Subcutaneous abdominal adipose tissue (tissue), 5 donors: Measurements from ENCODE around the gene GATD1.

ENCODE experiments used
- H3K27ac ChIP-seq: one replicate; pipeline ENCODE4 v1.7.0; 2013; ENCODE audit warnings: low read depth, mild to moderate bottlenecking, inconsistent platforms, low read length, moderate library complexity
- H3K27me3 ChIP-seq, 5 donors: one replicate each; pipeline ENCODE4 v1.7.0; 2013; ENCODE audit warnings: low read length in 5 of 5, inconsistent platforms in 1 of 5; ENCODE audit not compliant: control insufficient read depth in 5 of 5, insufficient read depth in 4 of 5
- H3K36me3 ChIP-seq, 5 donors: one replicate each; pipeline ENCODE4 v1.7.0; 2013; ENCODE audit warnings: low read length in 5 of 5; ENCODE audit not compliant: control insufficient read depth in 5 of 5, insufficient read depth in 5 of 5
- H3K4me1 ChIP-seq, 5 donors: one replicate each; pipeline ENCODE4 v1.7.0; 2013; ENCODE audit warnings: low read length in 5 of 5, mild to moderate bottlenecking in 3 of 5, moderate library complexity in 1 of 5; ENCODE audit not compliant: control insufficient read depth in 5 of 5, insufficient read depth in 5 of 5
- H3K4me3 ChIP-seq, 5 donors: one replicate each; pipeline ENCODE4 v1.7.0; 2013; ENCODE audit warnings: low read length in 5 of 5, low read depth in 1 of 5
- H3K9ac ChIP-seq, 5 donors: one replicate each; pipeline ENCODE4 v1.7.0; 2013; ENCODE audit warnings: low read length in 5 of 5, mild to moderate bottlenecking in 4 of 5, moderate library complexity in 3 of 5
- H3K9me3 ChIP-seq, 5 donors: one replicate each; pipeline ENCODE4 v1.7.0; 2013; ENCODE audit warnings: low read length in 5 of 5; ENCODE audit not compliant: control insufficient read depth in 5 of 5
- donor health status: healthy.
- donor health status: healthy.
- donor health status: healthy.
- donor health status: healthy.
- donor health status: healthy.

The GATD1 gene

GRCh38 chr11:789943-790342 lies 12.7 kb upstream of the GATD1 start, which contains the start of gene CEND1:
CEND1 (minus strand) TSS chr11:790090; CDS start chr11:788576, 1,514 bp downstream.
- no peaks in the 10 kb centered on the region for H3K9me3 ChIP-seq
- no peak within 1 kb of the TSS for H3K9ac ChIP-seq
- H3K4me3 ChIP-seq = no peak within 1 kb of the TSS
- H3K36me3 ChIP-seq = peaks cover 0 to 20% (median 7%) of the 10 kb centered on the region in 5 donors
- H3K4me1 ChIP-seq = peaks cover 0 to 20% (median 4%) of the 10 kb centered on the region in 5 donors
- H3K27me3 ChIP-seq = peaks cover 7 to 22% (median 12%) of the 10 kb centered on the region in 5 donors
- no peak within 1 kb of the TSS for H3K27ac ChIP-seq

- H3K9me3 ChIP-seq = no peaks in the 10 kb centered on the region
- H3K9ac ChIP-seq = no peak overlapping the region
- peaks cover 7 to 22% (median 12%) of the 10 kb centered on the region in 5 donors for H3K27me3 ChIP-seq
- H3K4me3 ChIP-seq = no peak overlapping the region
- peaks cover 0 to 13% (median 0%) of the 10 kb centered on the region in 5 donors for H3K4me1 ChIP-seq
- H3K27ac ChIP-seq = no peak overlapping the region
- H3K36me3 ChIP-seq = peaks cover 0 to 22% (median 7%) of the 10 kb centered on the region in 5 donors
Observed at GRCh38 chr11:788953-789940, 12.0 kb upstream of the GATD1 start.

- Histone ChIP-seq H3K9me3 (no peaks in the 10 kb centered on the region), H3K4me1 (peaks cover 2 to 12% (median 3%) of the 10 kb centered on the region in 5 donors), H3K4me3 (no peak overlapping the region), H3K27me3 (peaks cover 7 to 22% (median 12%) of the 10 kb centered on the region in 5 donors), H3K36me3 (peaks cover 0 to 29% (median 7%) of the 10 kb centered on the region in 5 donors), H3K27ac (no peak overlapping the region), H3K9ac (no peak overlapping the region)
Observed at GRCh38 chr11:788009-788640, 10.8 kb upstream of the GATD1 start.

- Histone ChIP-seq H3K9me3 (no peaks in the 10 kb centered on the region), H3K4me1 (peaks cover 2 to 18% (median 3%) of the 10 kb centered on the region in 5 donors), H3K4me3 (no peak overlapping the region), H3K36me3 (peaks cover 0 to 26% (median 5%) of the 10 kb centered on the region in 5 donors), H3K27me3 (peaks cover 7 to 22% (median 12%) of the 10 kb centered on the region in 5 donors), H3K27ac (no peak overlapping the region), H3K9ac (no peak overlapping the region)
Observed at GRCh38 chr11:787084-787675, 9.9 kb upstream of the GATD1 start.

- Histone ChIP-seq H3K9me3 (no peaks in the 10 kb centered on the region), H3K36me3 (peaks cover 0 to 22% (median 0%) of the 10 kb centered on the region in 5 donors), H3K4me3 (no peak overlapping the region), H3K27me3 (peaks cover 7 to 22% (median 12%) of the 10 kb centered on the region in 5 donors), H3K27ac (no peak overlapping the region), H3K4me1 (peaks cover 2 to 18% (median 3%) of the 10 kb centered on the region in 5 donors), H3K9ac (no peak overlapping the region)
Observed at GRCh38 chr11:786235-787083, 9.2 kb upstream of the GATD1 start.

GRCh38 chr11:783581-784015 lies 6.3 kb upstream of the GATD1 start:
- peak overlapping the region in 1 of 5 donors; percentile 42 for H3K4me3 ChIP-seq
- H3K27ac ChIP-seq = no peak overlapping the region
- H3K9me3 ChIP-seq = no peaks in the 10 kb centered on the region

GRCh38 chr11:782264-783174 lies 5.2 kb upstream of the GATD1 start:
- Histone ChIP-seq H3K36me3 (peaks cover 0 to 31% (median 6%) of the 10 kb centered on the region in 5 donors), H3K27ac (no peak overlapping the region), H3K27me3 (peaks cover 0 to 3% (median 0%) of the 10 kb centered on the region in 5 donors), H3K4me1 (peaks cover 4 to 35% (median 15%) of the 10 kb centered on the region in 5 donors), H3K9me3 (no peaks in the 10 kb centered on the region), H3K4me3 (no peak overlapping the region), H3K9ac (no peak overlapping the region)

More at GRCh38 chr11:783581-784015, 6.3 kb upstream of the GATD1 start:
- Histone ChIP-seq H3K4me1 (peaks cover 2 to 25% (median 5%) of the 10 kb centered on the region in 5 donors), H3K9ac (peak overlapping the region in 1 of 5 donors; percentile 41), H3K36me3 (peaks cover 0 to 31% (median 6%) of the 10 kb centered on the region in 5 donors), H3K27me3 (peaks cover 0 to 11% (median 3%) of the 10 kb centered on the region in 5 donors)

GRCh38 chr11:779955-780532 lies 2.8 kb upstream of the GATD1 start:
- no peak overlapping the region for H3K4me3 ChIP-seq
- H3K36me3 ChIP-seq = peaks cover 0 to 25% (median 6%) of the 10 kb centered on the region in 5 donors
- no peaks in the 10 kb centered on the region for H3K27me3 ChIP-seq
- H3K9me3 ChIP-seq = no peaks in the 10 kb centered on the region
- H3K9ac ChIP-seq = no peak overlapping the region
- H3K27ac ChIP-seq = no peak overlapping the region
- peaks cover 6 to 53% (median 34%) of the 10 kb centered on the region in 5 donors for H3K4me1 ChIP-seq
